PC-3 (cell line): ENCODE data around the gene RYR2. TPM values are rescaled to one million over a fixed set of nuclear protein-coding genes. Genes with fewer than 3 reads are reported as not detected.

ENCODE experiments used
- ATAC-seq: fragments of 200-7000 bp; cut with Tn5 transposase; 2 replicates; pipeline ENCODE4 v1.9.1; 2020; ENCODE audit warnings: mild to moderate bottlenecking, moderate library complexity
- BruUV-seq: library from RNA; stranded (reverse); fragments of 400-500 nt; replicated peaks from 2 replicates; lab custom pipeline; 2021; lab: Mats Ljungman, UMichigan
- CTCF ChIA-PET: fragments of 300-600 bp; sonication (Branson Sonifier 250); formaldehyde crosslinking; loops from one replicate; lab custom pipeline; 2022; ENCODE audit warnings: antibody characterized with exemption; lab: Charles Lee
- POLR2A ChIA-PET: fragments of 300-600 bp; sonication (Branson Sonifier 250); formaldehyde crosslinking; loops from one replicate; lab custom pipeline; 2022; ENCODE audit warnings: antibody characterized with exemption; ENCODE audit not compliant: unreplicated experiment; lab: Charles Lee
- DNase-seq: peaks from one replicate; pipeline ENCODE4 v3.0.0-alpha.2; 2015
- H2AFZ ChIP-seq: fragments of 300-600 bp; sonication (generic); 2 replicates; pipeline ENCODE4 v1.6.0; 2016; ENCODE audit warnings: antibody characterized with exemption, low read length
- H3F3A ChIP-seq: fragments of 300-600 bp; sonication (generic); one replicate; pipeline ENCODE4 v1.6.0; 2017; ENCODE audit warnings: antibody characterized with exemption, low read length, control low read depth, mild to moderate bottlenecking; ENCODE audit not compliant: unreplicated experiment
- H3K27ac ChIP-seq: fragments of 300-600 bp; sonication (generic); 2 replicates; pipeline ENCODE4 v1.5.1; 2016; ENCODE audit warnings: mild to moderate bottlenecking, low read length
- H3K27me3 ChIP-seq: fragments of 300-600 bp; sonication (generic); 2 replicates; pipeline ENCODE4 v1.6.1; 2016; ENCODE audit warnings: low read length, mixed read lengths
- H3K36me3 ChIP-seq: fragments of 300-600 bp; sonication (generic); 2 replicates; pipeline ENCODE4 v1.6.1; 2016; ENCODE audit warnings: low read depth, mixed run types, low read length, mixed read lengths
- H3K4me1 ChIP-seq: fragments of 300-600 bp; sonication (generic); 2 replicates; pipeline ENCODE4 v1.5.1; 2016; ENCODE audit warnings: low read length; ENCODE audit not compliant: insufficient read depth
- H3K4me2 ChIP-seq: fragments of 300-600 bp; sonication (generic); 2 replicates; pipeline ENCODE4 v1.6.0; 2016; ENCODE audit warnings: low read length
- H3K4me3 ChIP-seq: fragments of 300-600 bp; sonication (generic); 2 replicates; pipeline ENCODE4 v1.5.1; 2016; ENCODE audit warnings: mild to moderate bottlenecking, low read length, mixed read lengths
- H3K79me2 ChIP-seq: fragments of 300-600 bp; sonication (generic); 2 replicates; pipeline ENCODE4 v1.6.1; 2017; ENCODE audit warnings: low read length, mixed read lengths
- H3K9ac ChIP-seq: fragments of 300-600 bp; sonication (generic); 2 replicates; pipeline ENCODE4 v1.6.0; 2016; ENCODE audit warnings: mild to moderate bottlenecking, low read length
- H3K9me2 ChIP-seq: fragments of 300-600 bp; sonication (generic); replicated peaks from 2 replicates; pipeline ENCODE4 v1.6.1; 2016; ENCODE audit warnings: mixed run types, low read length, mixed read lengths
- H3K9me3 ChIP-seq: fragments of 300-600 bp; sonication (generic); 2 replicates; pipeline ENCODE4 v1.6.1; 2016; ENCODE audit warnings: low read length, mixed read lengths
- H4K20me1 ChIP-seq: fragments of 300-600 bp; sonication (generic); 2 replicates; pipeline ENCODE4 v1.6.1; 2016; ENCODE audit warnings: low read length, mixed read lengths
- CTCF ChIP-seq: fragments of 300-600 bp; sonication (generic); conservative IDR thresholded peaks from 2 replicates; pipeline ENCODE4 v1.5.1; 2017; ENCODE audit warnings: antibody characterized with exemption, low read depth, mild to moderate bottlenecking, low read length
- EZH2 ChIP-seq: fragments of 300-600 bp; sonication (generic); IDR thresholded peaks from one replicate; pipeline ENCODE4 v1.6.1; 2017; ENCODE audit warnings: antibody characterized with exemption, mild to moderate bottlenecking, low read length; ENCODE audit not compliant: unreplicated experiment
- EZH2phosphoT487 ChIP-seq: fragments of 300-600 bp; sonication (generic); IDR thresholded peaks from 2 replicates; pipeline ENCODE4 v1.6.1; 2018; ENCODE audit warnings: mild to moderate bottlenecking, antibody characterized with exemption, low read length, borderline replicate concordance
- intact Hi-C: fragments of 100-400 bp; cut with micrococcal nuclease; formaldehyde crosslinking; loops from 2 replicates; pipeline ENCODE4 v1.9.0; 2023
- total RNA-seq: library from RNA; depleted of rRNA; stranded (reverse); fragments of >200 nt; gene quantifications from 2 replicates; pipeline ENCODE4 v1.2.3, GENCODE V29; 2014

The RYR2 gene
- total RNA-seq, 1 experiment from 2014 or later, result not detected

- BruUV-seq, result no TSS peak
- intact Hi-C loops, result no loop called here
- Histone ChIP-seq H3K9ac (no peak overlapping the region), H3K9me3 (no peaks in the 10 kb centered on the region), H3K4me3 (no peak overlapping the region), H3K4me2 (no peak overlapping the region), H3K4me1 (no peaks in the 10 kb centered on the region), H3K36me3 (no peaks in the 10 kb centered on the region), H3K79me2 (no peaks in the 10 kb centered on the region), H3K27ac (no peak overlapping the region), H4K20me1 (no peaks in the 10 kb centered on the region), H3K9me2 (no peaks in the 10 kb centered on the region), H3F3A (no peaks in the 10 kb centered on the region), H2AFZ (no peak overlapping the region), H3K27me3 (0 out of 2 replicates have a peak, but pooled peaks cover 7% of the 10 kb centered on the region)
- POLR2A ChIA-PET, result no interaction called here
- TF ChIP-seq CTCF (no peak), EZH2phosphoT487 (no peak), EZH2 (no peak)
- CTCF ChIA-PET, result no interaction called here
- no peak for ATAC-seq
- no peak for DNase-seq
Measured at GRCh38 chr1:237745545-237745944, 703.6 kb downstream of the RYR2 start.

- Histone ChIP-seq H3K27ac (no peak overlapping the region), H3K4me2 (no peak overlapping the region), H3K9me3 (no peaks in the 10 kb centered on the region), H3K27me3 (no peaks in the 10 kb centered on the region), H2AFZ (no peak overlapping the region), H3K4me1 (no peaks in the 10 kb centered on the region), H3K9me2 (no peaks in the 10 kb centered on the region), H3K36me3 (no peaks in the 10 kb centered on the region), H3K79me2 (no peaks in the 10 kb centered on the region), H3K9ac (no peak overlapping the region), H3F3A (no peaks in the 10 kb centered on the region), H3K4me3 (no peak overlapping the region), H4K20me1 (no peaks in the 10 kb centered on the region)
- POLR2A ChIA-PET, result no interaction called here
- no peak for TF ChIP-seq EZH2phosphoT487
- TF ChIP-seq EZH2, result no peak
- intact Hi-C loops, result no loop called here
- DNase-seq (no peak), ATAC-seq (no peak)
- BruUV-seq, result no TSS peak
- CTCF ChIA-PET, result interaction anchor here (0.6 kb wide), 1 partner anchor 51 kb away, joined by 4 read pairs; no protein-coding TSS in a partner anchor
Measured at GRCh38 chr1:237748171-237748960, 706.4 kb downstream of the RYR2 start.

- Histone ChIP-seq H3K79me2 (no peaks in the 10 kb centered on the region), H3K27me3 (no peaks in the 10 kb centered on the region), H3K9me3 (no peaks in the 10 kb centered on the region), H2AFZ (no peak overlapping the region), H3K36me3 (no peaks in the 10 kb centered on the region), H3K4me3 (no peak overlapping the region), H3K27ac (no peak overlapping the region), H3K9me2 (no peaks in the 10 kb centered on the region), H3K4me2 (no peak overlapping the region), H4K20me1 (no peaks in the 10 kb centered on the region), H3K9ac (no peak overlapping the region), H3K4me1 (no peaks in the 10 kb centered on the region), H3F3A (no peaks in the 10 kb centered on the region)
- ChIA-PET CTCF (no interaction called here), POLR2A (no interaction called here)
- intact Hi-C loops, result no loop called here
- TF ChIP-seq EZH2 (no peak), CTCF (no peak), EZH2phosphoT487 (no peak)
- BruUV-seq, result no TSS peak
- ATAC-seq, result no peak
- DNase-seq, result no peak
Measured at GRCh38 chr1:237749122-237749521, 707.1 kb downstream of the RYR2 start.
